ENCODE data around the gene SRMS. TPM values are rescaled to one million over a fixed set of nuclear protein-coding genes. Genes with fewer than 3 reads are reported as not detected.

Gene SRMS
- total and polyA plus RNA-seq, 2 donors (not counting 1 experiment from before 2014, with no cell fraction given), result 0.17 to 0.54 TPM

DNA sequence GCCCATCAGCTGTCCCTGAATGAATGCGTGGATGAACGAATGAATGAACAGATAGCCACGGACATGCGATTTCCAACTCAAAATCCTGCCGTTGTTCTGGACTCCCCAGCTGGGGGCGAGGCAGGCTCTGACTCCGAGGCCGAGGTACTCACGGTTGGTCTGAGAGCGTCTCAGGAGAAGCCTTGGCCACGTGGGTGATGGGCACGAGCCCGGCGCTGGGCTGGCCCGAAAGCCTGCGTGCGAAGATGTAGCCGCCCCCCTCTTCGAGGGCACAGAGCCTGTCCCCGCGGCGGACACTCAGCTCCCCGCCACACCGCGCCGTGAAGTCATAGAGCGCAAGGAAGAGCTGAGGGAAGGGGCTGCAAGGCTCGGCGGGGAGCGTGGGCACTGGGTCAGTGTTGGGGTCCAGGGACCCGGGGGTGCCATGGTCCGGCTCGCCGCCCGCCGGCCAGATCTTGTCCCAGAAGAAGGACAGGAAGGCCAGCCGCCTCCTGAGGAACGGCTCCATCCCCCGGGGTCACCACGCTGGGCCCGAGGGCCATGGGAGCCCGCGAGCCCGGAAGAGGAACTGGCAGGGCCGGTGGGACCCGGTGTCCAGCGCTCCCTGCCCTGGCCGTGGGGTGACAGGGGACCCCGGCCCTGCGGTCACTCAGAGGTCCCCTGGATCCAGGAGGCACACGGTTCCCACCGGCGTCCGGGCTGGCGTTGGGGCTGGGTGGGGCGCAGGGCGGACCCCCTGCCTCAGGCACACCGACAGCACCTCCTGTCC is 409 bp downstream of the SRMS start:
- ATAC-seq (ENCODE audit: low read depth) (no peak), DNase-seq (no peak)
- Histone ChIP-seq H4K20me1 (ENCODE audit: control insufficient read depth, insufficient read depth, low read length, poor library complexity, severe bottlenecking) (no peaks in the 10 kb centered on the region), H3K27ac (ENCODE audit: low read length in 2 of 2) (no peak overlapping the region), H3K9me3 (ENCODE audit: control extremely low read depth in 1 of 3, control insufficient read depth in 2 of 3, insufficient read depth in 1 of 3, low read length in 2 of 3) (no peaks in the 10 kb centered on the region), H3K27me3 (replicated peaks in 1 of 4; ENCODE audit: control extremely low read depth in 1 of 4, control insufficient read depth in 3 of 4, insufficient read depth in 4 of 4, low read length in 3 of 4) (peaks cover 0 to 8% (median 1%) of the 10 kb centered on the region in 4 experiments), H3K4me3 (ENCODE audit: control extremely low read depth in 1 of 5, extremely low read depth in 1 of 5, insufficient read depth in 1 of 5, low read depth in 2 of 5, low read length in 4 of 5) (no peak overlapping the region), H3K4me1 (ENCODE audit: control insufficient read depth in 2 of 2, insufficient read depth in 2 of 2, low read length in 2 of 2) (peaks cover 41 to 72% of the 10 kb centered on the region in 2 donors), H2AFZ (ENCODE audit: insufficient read depth, low read depth, low read length, poor library complexity, severe bottlenecking) (no peak overlapping the region), H3K4me2 (replicated peaks; ENCODE audit: low read depth, low read length, poor library complexity, severe bottlenecking) (no peak overlapping the region), H3K9ac (ENCODE audit: low read length) (no peak overlapping the region), H3K36me3 (replicated peaks in 1 of 2; ENCODE audit: control extremely low read depth in 1 of 2, control insufficient read depth in 1 of 2, extremely low read depth in 1 of 2, insufficient read depth in 2 of 2, low read length in 1 of 2) (no peaks in the 10 kb centered on the region), H3K79me2 (ENCODE audit: control insufficient read depth, insufficient read depth, low read length) (no peaks in the 10 kb centered on the region)
- Mint-ChIP-seq H3K9me3 (ENCODE audit: insufficient read depth) (no peaks in the 10 kb centered on the region), H3K27ac (peak overlapping the region; percentile 46), H3K4me1 (peaks cover 64% of the 10 kb centered on the region), H3K4me3 (no peak overlapping the region), H3K27me3 (no peaks in the 10 kb centered on the region)
- POLR2A ChIA-PET, result interaction anchor here (0.6 kb wide), 1 partner anchor 137 kb away, joined by 3 read pairs; no protein-coding TSS in a partner anchor
- CTCF ChIA-PET, result interaction anchor here (1.0 to 1.9 kb wide), 4 partner anchors 8 to 78 kb away, joined by 3 to 8 read pairs (median 3); partner anchors contain the start of gene PTK6
- intact Hi-C loops (cut with micrococcal nuclease), result no loop called here
- TF ChIP-seq, protein P1, sequence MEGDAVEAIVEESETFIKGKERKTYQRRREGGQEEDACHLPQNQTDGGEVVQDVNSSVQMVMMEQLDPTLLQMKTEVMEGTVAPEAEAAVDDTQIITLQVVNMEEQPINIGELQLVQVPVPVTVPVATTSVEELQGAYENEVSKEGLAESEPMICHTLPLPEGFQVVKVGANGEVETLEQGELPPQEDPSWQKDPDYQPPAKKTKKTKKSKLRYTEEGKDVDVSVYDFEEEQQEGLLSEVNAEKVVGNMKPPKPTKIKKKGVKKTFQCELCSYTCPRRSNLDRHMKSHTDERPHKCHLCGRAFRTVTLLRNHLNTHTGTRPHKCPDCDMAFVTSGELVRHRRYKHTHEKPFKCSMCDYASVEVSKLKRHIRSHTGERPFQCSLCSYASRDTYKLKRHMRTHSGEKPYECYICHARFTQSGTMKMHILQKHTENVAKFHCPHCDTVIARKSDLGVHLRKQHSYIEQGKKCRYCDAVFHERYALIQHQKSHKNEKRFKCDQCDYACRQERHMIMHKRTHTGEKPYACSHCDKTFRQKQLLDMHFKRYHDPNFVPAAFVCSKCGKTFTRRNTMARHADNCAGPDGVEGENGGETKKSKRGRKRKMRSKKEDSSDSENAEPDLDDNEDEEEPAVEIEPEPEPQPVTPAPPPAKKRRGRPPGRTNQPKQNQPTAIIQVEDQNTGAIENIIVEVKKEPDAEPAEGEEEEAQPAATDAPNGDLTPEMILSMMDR (IDR thresholded peaks at IDR 0.05), result no peak
- TF ChIP-seq EZH2 (IDR thresholded peaks at IDR 0.05; ENCODE audit: borderline replicate concordance, insufficient read depth, low read depth, low read length, poor library complexity, severe bottlenecking), result no peak
- 64% methylated on average over 58 of the region's 58 CpGs for WGBS (ENCODE audit: insufficient coverage)
